ENCODE measurements around the gene PRM3.

DNA sequence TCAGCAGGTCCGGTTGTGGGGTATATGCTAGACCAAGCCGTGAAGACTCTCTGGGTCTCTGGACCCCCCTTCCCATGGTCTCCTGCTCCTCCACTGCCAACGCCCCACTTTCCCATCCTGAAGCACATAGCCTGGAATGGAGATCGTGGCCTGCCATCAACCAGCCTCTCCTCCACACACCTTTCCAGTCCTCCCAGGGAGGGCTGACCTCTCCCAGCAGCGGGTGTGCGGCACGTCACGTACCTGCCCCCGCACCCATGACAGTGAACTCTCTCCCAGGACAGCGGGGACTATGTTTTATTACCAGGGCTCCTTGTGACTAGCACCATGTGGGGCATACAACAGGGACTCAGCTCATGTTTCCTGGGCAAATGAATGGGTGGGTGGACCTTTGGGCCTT, 1.8 kb downstream of the PRM3 start:
- no peak for TF ChIP-seq CTCF (IDR thresholded peaks at IDR 0.05; ENCODE audit: poor library complexity, severe bottlenecking)
- no peak for TF ChIP-seq POLR2AphosphoS5 (IDR thresholded peaks at IDR 0.05)
- TF ChIP-seq EP300 (conservative IDR thresholded peaks at IDR 0.05; ENCODE audit: poor library complexity, severe bottlenecking) = no peak
- no peak for TF ChIP-seq TAF1 (IDR thresholded peaks at IDR 0.05; ENCODE audit: low read depth)
- TF ChIP-seq REST (IDR thresholded peaks at IDR 0.05; ENCODE audit: borderline replicate concordance) = no peak
